ENCODE results near the gene ADSL.

GRCh38 chr22:40376149-40376548, 29.8 kb downstream of the ADSL start:
- TF ChIP-seq CTCF (IDR thresholded peaks at IDR 0.05) (no peak), POLR2AphosphoS5 (IDR thresholded peaks at IDR 0.05) (no peak), POLR2A (IDR thresholded peaks at IDR 0.05) (no peak)

All from stomach (tissue), 4 donors.